ENCODE data around the gene ALCAM.
"Not testable (repeated sequence)": the region's sequence is repeated elsewhere in the genome, so short reads cannot be mapped to it uniquely, and the experiment has no call there.

The ALCAM gene

GRCh38 chr3:105392598-105392997 is 25.9 kb downstream of the ALCAM start:
- DNase-seq = not testable (repeated sequence)

GRCh38 chr3:105394177-105394576 is 27.5 kb downstream of the ALCAM start:
- DNase-seq = no peak

- no peak for DNase-seq
These were observed 31.3 kb downstream of the ALCAM start for GRCh38 chr3:105397974-105398373.

- no peak for DNase-seq
These were observed 31.7 kb downstream of the ALCAM start for GRCh38 chr3:105398437-105398836.

GRCh38 chr3:105399062-105399461 is 32.4 kb downstream of the ALCAM start:
- no peak for DNase-seq

- no peak for DNase-seq
These were observed 32.9 kb downstream of the ALCAM start for GRCh38 chr3:105399611-105400010.

GRCh38 chr3:105401254-105401653 is 34.5 kb downstream of the ALCAM start:
- DNase-seq = no peak

- DNase-seq = no peak
These were observed 35.0 kb downstream of the ALCAM start for GRCh38 chr3:105401691-105402149.

GRCh38 chr3:105402287-105402801 is 35.6 kb downstream of the ALCAM start:
- DNase-seq = no peak

GRCh38 chr3:105403034-105403433 is 36.3 kb downstream of the ALCAM start:
- not testable (repeated sequence) for DNase-seq

GRCh38 chr3:105406268-105406667 is 39.6 kb downstream of the ALCAM start:
- DNase-seq = no peak

- no peak for DNase-seq
These were observed 42.7 kb downstream of the ALCAM start for GRCh38 chr3:105409364-105409763.

GRCh38 chr3:105413343-105413887 is 46.7 kb downstream of the ALCAM start:
- no peak for DNase-seq

- DNase-seq = no peak
These were observed 48.1 kb downstream of the ALCAM start for GRCh38 chr3:105414841-105415240.

GRCh38 chr3:105415951-105416350 is 49.2 kb downstream of the ALCAM start:
- DNase-seq = no peak

- no peak for DNase-seq
These were observed 51.0 kb downstream of the ALCAM start for GRCh38 chr3:105417525-105418289.

- DNase-seq = no peak
These were observed 55.9 kb downstream of the ALCAM start for GRCh38 chr3:105422645-105423044.

- DNase-seq = no peak
These were observed 56.7 kb downstream of the ALCAM start for GRCh38 chr3:105423397-105423796.

GRCh38 chr3:105424412-105425152 is 57.9 kb downstream of the ALCAM start:
- no peak for DNase-seq

- no peak for DNase-seq
These were observed 58.4 kb downstream of the ALCAM start for GRCh38 chr3:105425153-105425502.

GRCh38 chr3:105427332-105427731 is 60.6 kb downstream of the ALCAM start:
- DNase-seq = no peak

GRCh38 chr3:105429034-105429762 is 62.5 kb downstream of the ALCAM start:
- DNase-seq = no peak

GRCh38 chr3:105430455-105430854 is 63.7 kb downstream of the ALCAM start:
- no peak for DNase-seq

Measured in NCI-H1694 treated with DMSO at 0.1 percent for 48 hours (cell line).